ENCODE measurements around the gene GADL1.

The GADL1 gene

DNA sequence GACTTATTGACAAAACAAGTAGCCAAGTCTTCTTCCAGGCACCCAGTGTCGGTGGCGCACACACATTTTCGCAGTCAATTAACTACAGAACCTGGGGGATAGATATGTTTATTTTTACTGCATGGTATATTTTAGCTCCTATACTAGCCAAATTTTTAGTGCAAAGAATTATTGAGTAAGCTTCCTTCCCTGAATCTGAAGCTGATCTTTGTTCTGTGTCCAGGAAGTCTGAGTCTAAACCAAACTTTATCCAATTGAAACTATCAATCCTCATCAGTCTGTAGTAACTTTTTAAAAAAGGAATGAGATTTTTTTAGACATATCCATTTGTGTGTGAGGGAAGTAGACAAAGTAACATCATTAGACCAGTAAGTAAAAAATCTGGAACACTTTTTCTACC, 133.1 kb downstream of the GADL1 start:
- in situ Hi-C loops (cut with MboI; ENCODE audit: low sequenced_read_pairs): no loop called here

- in situ Hi-C loops (cut with MboI; ENCODE audit: low sequenced_read_pairs): no loop called here
Observed at GRCh38 chr3:30760737-30761136, 133.7 kb downstream of the GADL1 start.

- in situ Hi-C loops (cut with MboI; ENCODE audit: low sequenced_read_pairs): no loop called here
Observed at GRCh38 chr3:30760040-30760695, 134.3 kb downstream of the GADL1 start.

DNA sequence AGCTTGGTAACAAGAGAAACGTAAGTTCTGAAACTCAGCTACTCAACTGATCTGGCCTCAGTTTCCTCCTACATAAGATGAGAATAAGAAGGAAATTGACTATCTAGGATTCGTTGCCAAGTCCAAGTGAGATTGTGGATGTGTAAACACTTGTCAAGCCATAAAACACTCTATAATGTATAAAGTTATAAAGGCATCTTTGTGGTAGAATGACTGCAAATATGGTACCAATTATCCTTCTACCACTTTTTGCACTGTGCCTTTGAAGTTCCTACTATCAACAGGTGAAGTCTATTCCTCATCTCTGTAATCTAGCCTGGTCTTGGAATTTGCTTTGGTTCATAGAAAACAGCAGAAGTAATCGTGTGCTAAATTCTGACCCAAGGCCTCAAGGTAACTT, 138.2 kb downstream of the GADL1 start:
- in situ Hi-C loops (cut with MboI; ENCODE audit: low sequenced_read_pairs): no loop called here

DNA sequence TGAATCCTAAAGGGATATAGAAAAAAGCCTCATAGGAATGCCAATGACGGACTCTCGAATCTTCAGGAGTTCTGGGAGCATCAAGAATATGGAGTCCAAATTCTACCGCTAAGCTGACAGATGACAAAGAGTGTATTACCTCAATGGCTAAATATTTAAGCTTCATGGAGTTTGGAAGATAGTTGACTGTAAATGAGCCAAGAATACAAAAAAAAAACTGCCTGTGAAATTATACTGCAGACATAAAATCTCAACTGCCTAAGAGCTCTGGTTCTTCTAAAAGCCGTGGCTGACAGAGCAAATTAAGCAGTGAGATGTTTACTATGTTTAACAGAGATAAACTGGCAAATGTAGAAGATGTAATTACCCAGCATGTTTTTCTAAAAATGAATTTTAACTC, 140.0 kb downstream of the GADL1 start:
- in situ Hi-C loops (cut with MboI; ENCODE audit: low sequenced_read_pairs): no loop called here

- in situ Hi-C loops (cut with MboI; ENCODE audit: low sequenced_read_pairs): no loop called here
Observed at GRCh38 chr3:30753766-30754165, 140.7 kb downstream of the GADL1 start.

DNA sequence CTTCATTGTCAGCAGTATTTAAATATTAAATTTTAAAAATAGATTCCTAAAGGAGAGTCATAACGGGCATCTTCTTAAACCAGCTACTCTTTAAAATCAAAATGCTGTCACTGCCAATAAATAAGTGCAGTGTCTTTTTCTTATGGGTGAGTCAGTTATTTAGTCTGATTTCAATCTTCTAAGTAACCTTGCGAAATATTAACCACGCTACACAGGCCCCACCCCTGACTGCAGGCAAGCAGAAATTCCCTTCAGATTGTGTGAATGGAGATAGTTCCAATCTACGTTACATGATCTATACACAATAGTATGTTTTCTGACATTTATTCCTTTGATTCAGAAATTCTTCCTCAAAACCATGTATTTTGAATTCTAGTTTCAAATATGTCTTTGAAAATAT, 141.5 kb downstream of the GADL1 start:
- in situ Hi-C loops (cut with MboI; ENCODE audit: low sequenced_read_pairs): no loop called here

GRCh38 chr3:30752491-30752890, 142.0 kb downstream of the GADL1 start:
- in situ Hi-C loops (cut with MboI; ENCODE audit: low sequenced_read_pairs): no loop called here

DNA sequence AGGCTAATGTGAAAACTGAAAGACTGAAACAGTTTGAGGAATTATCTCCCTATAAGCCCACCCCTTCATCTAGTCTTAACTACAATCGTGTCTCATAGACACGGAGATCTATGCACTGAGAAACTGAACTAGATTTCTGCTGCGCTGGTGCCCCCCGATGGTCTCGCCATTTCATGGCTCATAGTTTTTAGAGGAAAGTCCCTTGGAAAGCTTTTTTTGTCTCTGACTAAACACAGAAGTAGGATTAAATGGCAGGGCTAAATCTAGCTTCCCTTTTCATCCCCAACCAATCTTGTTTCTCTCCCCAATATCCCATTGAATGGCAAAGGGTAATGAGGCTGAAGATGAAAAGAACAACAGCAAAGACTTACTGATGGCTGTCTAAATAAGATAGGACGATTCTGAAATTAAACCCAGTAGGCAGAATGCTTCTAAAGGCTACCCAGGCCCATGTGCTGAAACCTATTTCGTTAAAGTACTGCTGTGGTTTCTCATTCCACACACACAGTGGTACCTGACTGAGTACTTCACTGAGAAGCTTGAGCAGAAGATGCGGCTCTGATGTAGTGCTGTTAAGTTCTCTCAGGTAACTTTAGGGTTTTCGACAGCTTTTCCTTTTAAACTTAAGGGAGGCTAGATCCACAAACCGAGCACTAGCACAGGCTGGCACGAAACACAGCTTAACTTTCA, 142.7 kb downstream of the GADL1 start:
- in situ Hi-C loops (cut with MboI; ENCODE audit: low sequenced_read_pairs): no loop called here

- in situ Hi-C loops (cut with MboI; ENCODE audit: low sequenced_read_pairs): no loop called here
Observed at GRCh38 chr3:30750967-30751366, 143.5 kb downstream of the GADL1 start.

DNA sequence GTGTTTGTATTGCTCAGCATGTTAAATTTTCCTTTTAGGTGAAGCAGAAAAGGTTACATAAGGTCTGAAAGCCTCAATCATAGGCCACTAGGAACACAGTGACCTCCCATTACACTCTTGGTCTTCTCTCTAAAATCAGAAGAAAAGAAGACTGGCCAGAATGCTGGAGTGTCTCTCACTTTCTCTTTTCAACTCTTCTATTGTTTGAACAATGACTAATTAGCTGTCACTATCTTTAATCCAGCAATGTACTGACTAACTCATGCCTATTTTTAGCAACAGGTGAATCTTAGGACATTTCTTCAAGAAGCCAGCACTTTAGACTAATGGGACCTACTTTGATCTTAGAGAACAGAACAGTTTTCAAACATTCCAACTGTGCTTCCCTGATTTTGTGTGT, 145.2 kb downstream of the GADL1 start:
- in situ Hi-C loops (cut with MboI; ENCODE audit: low sequenced_read_pairs): no loop called here

GRCh38 chr3:30747771-30748281, 146.6 kb downstream of the GADL1 start:
- in situ Hi-C loops (cut with MboI; ENCODE audit: low sequenced_read_pairs): no loop called here

GRCh38 chr3:30743641-30744317, 150.7 kb downstream of the GADL1 start:
- in situ Hi-C loops (cut with MboI; ENCODE audit: low sequenced_read_pairs): no loop called here

DNA sequence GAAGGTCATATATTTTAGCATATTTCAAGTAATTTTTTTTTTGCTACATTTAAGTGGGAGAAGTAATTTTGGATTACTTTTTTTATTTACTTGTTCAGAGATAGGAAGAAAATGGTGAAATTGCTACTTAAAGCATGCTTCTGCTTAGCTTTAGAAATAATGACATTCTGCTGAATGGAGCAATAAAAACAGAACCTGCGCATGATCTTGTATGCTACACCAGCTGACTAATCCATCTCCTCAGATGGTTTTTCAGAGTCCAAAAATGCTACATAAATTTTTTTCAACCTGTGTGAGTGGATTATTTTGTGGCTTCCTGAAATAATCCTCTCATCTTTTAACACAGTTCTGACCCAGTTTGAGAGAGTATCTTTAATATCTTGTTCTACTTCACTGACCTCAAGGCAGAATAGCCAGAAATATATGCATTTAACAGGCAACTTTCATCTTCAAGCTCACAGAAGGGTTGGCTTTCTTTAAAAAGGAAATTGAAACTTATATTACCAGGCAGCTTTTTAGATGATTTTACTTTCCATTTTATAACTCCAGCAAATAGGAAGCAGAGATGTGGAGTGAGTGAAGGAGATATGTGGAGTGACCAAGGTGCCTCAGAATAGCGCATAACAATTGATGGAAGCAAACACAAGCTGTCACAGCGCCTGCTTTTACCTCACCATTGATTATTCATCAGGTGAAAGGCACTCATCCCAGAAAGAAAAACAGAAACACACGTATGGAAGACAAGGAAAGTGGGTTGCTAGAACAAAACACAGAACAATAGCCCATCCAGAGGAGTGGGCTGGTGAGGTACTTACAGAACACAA, 151.5 kb downstream of the GADL1 start:
- in situ Hi-C loops (cut with MboI; ENCODE audit: low sequenced_read_pairs): no loop called here

GRCh38 chr3:30741889-30742288, 152.6 kb downstream of the GADL1 start:
- in situ Hi-C loops (cut with MboI; ENCODE audit: low sequenced_read_pairs): no loop called here

GRCh38 chr3:30738605-30739004, 155.9 kb downstream of the GADL1 start:
- in situ Hi-C loops (cut with MboI; ENCODE audit: low sequenced_read_pairs): no loop called here

GRCh38 chr3:30737743-30738499, 156.5 kb downstream of the GADL1 start:
- in situ Hi-C loops (cut with MboI; ENCODE audit: low sequenced_read_pairs): no loop called here

DNA sequence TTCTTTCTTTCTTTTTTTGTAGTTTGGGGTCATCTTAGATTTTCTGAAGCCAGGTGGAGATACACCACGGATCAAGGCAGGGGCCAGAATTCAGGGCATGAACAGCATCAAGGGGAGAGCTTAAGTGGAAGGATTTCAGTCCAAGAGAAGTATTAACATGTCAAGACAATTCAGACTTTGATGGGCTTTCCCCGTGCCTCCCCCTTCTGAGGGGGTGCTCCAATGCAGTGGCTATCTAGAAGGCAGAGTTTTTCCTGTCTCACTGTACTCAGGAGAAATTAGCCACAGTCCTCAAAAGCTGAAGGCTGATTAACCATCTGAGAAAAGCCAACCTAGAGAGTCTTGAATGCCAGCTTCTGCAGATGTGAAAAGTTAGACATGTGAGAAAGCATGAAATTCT, 160.8 kb downstream of the GADL1 start:
- in situ Hi-C loops (cut with MboI; ENCODE audit: low sequenced_read_pairs): no loop called here

DNA sequence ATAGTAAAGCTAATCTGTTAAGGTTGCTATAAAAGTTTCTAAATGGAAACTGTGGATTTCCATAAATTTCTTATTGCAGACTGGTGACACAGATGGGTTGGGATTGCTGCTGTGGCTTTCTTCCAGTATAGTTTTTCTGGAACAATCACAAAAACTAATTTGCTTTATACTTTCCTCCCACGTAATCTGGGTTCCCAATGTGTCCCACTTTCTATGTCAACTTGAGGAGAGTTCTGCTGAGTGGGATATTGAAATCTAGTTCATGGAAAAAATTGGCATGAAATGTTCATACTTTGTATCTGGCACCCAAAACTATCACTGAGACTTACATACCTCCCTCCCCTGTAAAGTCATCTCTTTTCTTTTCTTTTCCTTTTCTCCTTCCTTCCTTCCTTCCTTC, 161.3 kb downstream of the GADL1 start:
- in situ Hi-C loops (cut with MboI; ENCODE audit: low sequenced_read_pairs): no loop called here

GRCh38 chr3:30730967-30731366, 163.5 kb downstream of the GADL1 start:
- in situ Hi-C loops (cut with MboI; ENCODE audit: low sequenced_read_pairs): no loop called here

All from hTERT RPE-1 (cell line).